Upper lobe of left lung (tissue), 6 donors: ENCODE data around the gene ADARB1. TPM values are rescaled to one million over a fixed set of nuclear protein-coding genes. Genes with fewer than 3 reads are reported as not detected.

Experiments used
- ATAC-seq, 2 donors: fragments of 200-7000 bp; cut with Tn5 transposase; one replicate each; pipeline ENCODE4 v1.9.1; 2022; ENCODE audit warnings: mild to moderate bottlenecking in 2 of 2, moderate library complexity in 2 of 2; ENCODE audit not compliant: low FRiP score in 2 of 2
- DNase-seq, 2 donors: peaks; one replicate each; pipeline ENCODE4 v3.0.0-alpha.2; 2019 to 2020
- H3K27ac ChIP-seq, 4 donors: fragments of 200-600 bp; sonication (generic); one replicate each; pipeline ENCODE4 v1.5.1; 2016 to 2019
- H3K27me3 ChIP-seq, 4 donors: fragments of 200-600 bp; sonication (generic); one replicate each; pipeline ENCODE4 v1.5.1; 2017 to 2019
- H3K36me3 ChIP-seq, 4 donors: fragments of 200-600 bp; sonication (generic); one replicate each; pipeline ENCODE4 v1.5.1; 2016 to 2019
- H3K4me1 ChIP-seq, 4 donors: fragments of 200-600 bp; sonication (generic); one replicate each; pipeline ENCODE4 v1.5.1; 2018 to 2019
- H3K4me3 ChIP-seq, 4 donors: fragments of 200-600 bp; sonication (generic); one replicate each; pipeline ENCODE4 v1.5.1; 2017 to 2019; ENCODE audit warnings: mild to moderate bottlenecking in 2 of 4, moderate library complexity in 1 of 4
- H3K9me3 ChIP-seq, 4 donors: fragments of 200-600 bp; sonication (generic); one replicate each; pipeline ENCODE4 v1.5.1; 2018 to 2019
- EP300 ChIP-seq, 4 donors: sonication (generic); formaldehyde crosslinking; IDR thresholded peaks; one replicate each; pipeline ENCODE4 v1.5.1; 2017; ENCODE audit warnings: antibody characterized with exemption in 4 of 4, control low read depth in 2 of 4
- POLR2A ChIP-seq, 4 donors: fragments of 450-650 bp; IDR thresholded peaks; one replicate each; pipeline ENCODE4 v1.5.1; 2016 to 2017; ENCODE audit warnings: antibody characterized with exemption in 4 of 4, mild to moderate bottlenecking in 2 of 4
- POLR2AphosphoS5 ChIP-seq, 2 donors: sonication (generic); formaldehyde crosslinking; IDR thresholded peaks; one replicate each; pipeline ENCODE4 v1.5.1; 2017; ENCODE audit warnings: antibody characterized with exemption in 2 of 2
- WGBS, 2 donors: methylation state at CpG; one replicate each; pipeline ENCODE4 v1.1.5; 2017 to 2018; 5-methylcytosine and 5-hydroxymethylcytosine counted together
- total RNA-seq, 6 donors: library from RNA; depleted of rRNA in 4 of 6; stranded (reverse); fragments of >200 nt in 4 of 6; gene quantifications; one replicate each; pipeline versions ENCODE4 v1.1.0 to v1.2.1, GENCODE V29; 2016 to 2021
- TF ChIP-seq, protein P1 (sequence below), 6 experiments: fragments of 450-650 bp in 4 of 6; fragments of 200-600 bp in 2 of 6; sonication (generic) in 2 of 6; IDR thresholded peaks; one replicate each; pipeline ENCODE4 v1.5.1; 2016 to 2019; ENCODE audit warnings: antibody characterized with exemption in 6 of 6
- donor health status: DM: no; HTN: no; CAD: no; lungs with moderate emphysema.
- donor health status: DM: no; HTN: yes; CAD: no; lungs with severe emphysema.

Gene ADARB1, protein sequence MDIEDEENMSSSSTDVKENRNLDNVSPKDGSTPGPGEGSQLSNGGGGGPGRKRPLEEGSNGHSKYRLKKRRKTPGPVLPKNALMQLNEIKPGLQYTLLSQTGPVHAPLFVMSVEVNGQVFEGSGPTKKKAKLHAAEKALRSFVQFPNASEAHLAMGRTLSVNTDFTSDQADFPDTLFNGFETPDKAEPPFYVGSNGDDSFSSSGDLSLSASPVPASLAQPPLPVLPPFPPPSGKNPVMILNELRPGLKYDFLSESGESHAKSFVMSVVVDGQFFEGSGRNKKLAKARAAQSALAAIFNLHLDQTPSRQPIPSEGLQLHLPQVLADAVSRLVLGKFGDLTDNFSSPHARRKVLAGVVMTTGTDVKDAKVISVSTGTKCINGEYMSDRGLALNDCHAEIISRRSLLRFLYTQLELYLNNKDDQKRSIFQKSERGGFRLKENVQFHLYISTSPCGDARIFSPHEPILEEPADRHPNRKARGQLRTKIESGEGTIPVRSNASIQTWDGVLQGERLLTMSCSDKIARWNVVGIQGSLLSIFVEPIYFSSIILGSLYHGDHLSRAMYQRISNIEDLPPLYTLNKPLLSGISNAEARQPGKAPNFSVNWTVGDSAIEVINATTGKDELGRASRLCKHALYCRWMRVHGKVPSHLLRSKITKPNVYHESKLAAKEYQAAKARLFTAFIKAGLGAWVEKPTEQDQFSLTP
- 10 to 100 TPM; 26.5 to 94.3 (median 42.4) TPM for total RNA-seq

DNA sequence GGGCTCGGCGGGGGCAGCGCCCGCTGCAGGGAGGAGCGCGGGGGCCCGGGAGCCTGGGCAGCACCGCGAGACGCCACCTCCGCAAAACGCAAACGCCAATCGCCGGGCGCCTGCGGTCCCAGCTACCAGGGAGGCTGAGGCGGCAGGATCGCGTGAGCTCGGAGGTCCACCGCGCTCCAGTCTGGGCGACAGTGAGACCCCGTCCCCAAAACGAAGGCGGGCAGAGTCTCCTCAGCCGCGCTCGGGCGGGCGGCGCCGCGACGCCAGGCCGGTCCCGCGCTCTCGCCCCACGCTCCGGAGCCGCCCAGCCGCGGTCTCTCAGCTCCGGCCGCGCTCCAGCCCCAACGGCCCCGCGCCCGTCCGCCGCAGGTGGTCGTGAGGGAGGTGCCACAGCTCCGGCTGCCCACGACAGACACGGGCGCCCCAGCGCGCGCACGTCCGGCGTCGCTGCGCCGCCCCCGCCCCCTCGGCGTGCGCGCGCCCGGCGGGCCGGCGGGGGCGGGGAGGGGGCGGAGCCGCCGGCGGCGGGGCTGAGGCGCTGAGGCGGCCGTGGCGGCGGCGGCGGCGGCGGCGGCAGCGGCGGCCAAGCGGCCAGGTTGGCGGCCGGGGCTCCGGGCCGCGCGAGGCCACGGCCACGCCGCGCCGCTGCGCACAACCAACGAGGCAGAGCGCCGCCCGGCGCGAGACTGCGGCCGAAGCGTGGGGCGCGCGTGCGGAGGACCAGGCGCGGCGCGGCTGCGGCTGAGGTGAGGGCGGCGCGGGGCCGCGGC is at the start of gene ADARB1:
Gene ADARB1, plus strand, starts transcription at position 533 of the 770 bp plus-strand sequence. CDS start 97,077 bp downstream, outside the sequence.
- DNase-seq (peak; percentile 50 to 94), ATAC-seq (peak; percentile 54 to 90)
- H3K27me3 ChIP-seq = no peaks in the 10 kb centered on the region
- TF ChIP-seq POLR2AphosphoS5 (IDR thresholded peaks at IDR 0.05) (peak in 1 of 2 donors; percentile 66), POLR2A (IDR thresholded peaks at IDR 0.05) (peak in 2 of 4 donors; percentile 47 to 83), EP300 (IDR thresholded peaks at IDR 0.05) (no peak)
- TF ChIP-seq, protein P1, sequence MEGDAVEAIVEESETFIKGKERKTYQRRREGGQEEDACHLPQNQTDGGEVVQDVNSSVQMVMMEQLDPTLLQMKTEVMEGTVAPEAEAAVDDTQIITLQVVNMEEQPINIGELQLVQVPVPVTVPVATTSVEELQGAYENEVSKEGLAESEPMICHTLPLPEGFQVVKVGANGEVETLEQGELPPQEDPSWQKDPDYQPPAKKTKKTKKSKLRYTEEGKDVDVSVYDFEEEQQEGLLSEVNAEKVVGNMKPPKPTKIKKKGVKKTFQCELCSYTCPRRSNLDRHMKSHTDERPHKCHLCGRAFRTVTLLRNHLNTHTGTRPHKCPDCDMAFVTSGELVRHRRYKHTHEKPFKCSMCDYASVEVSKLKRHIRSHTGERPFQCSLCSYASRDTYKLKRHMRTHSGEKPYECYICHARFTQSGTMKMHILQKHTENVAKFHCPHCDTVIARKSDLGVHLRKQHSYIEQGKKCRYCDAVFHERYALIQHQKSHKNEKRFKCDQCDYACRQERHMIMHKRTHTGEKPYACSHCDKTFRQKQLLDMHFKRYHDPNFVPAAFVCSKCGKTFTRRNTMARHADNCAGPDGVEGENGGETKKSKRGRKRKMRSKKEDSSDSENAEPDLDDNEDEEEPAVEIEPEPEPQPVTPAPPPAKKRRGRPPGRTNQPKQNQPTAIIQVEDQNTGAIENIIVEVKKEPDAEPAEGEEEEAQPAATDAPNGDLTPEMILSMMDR (IDR thresholded peaks at IDR 0.05) = peak in 1 of 6 experiments; percentile 12
- H3K4me3 ChIP-seq = peak within 1 kb of the TSS; percentile 91 to 99 (median 94)
- H3K4me1 ChIP-seq = peaks cover 8 to 42% (median 28%) of the 10 kb centered on the region in 4 donors
- H3K36me3 ChIP-seq = no peaks in the 10 kb centered on the region
- H3K27ac ChIP-seq = peak within 1 kb of the TSS; percentile 82 to 93 (median 92)
- H3K9me3 ChIP-seq = no peaks in the 10 kb centered on the region
- WGBS, 2 donors = 0% methylated on average over 19 of the region's 132 CpGs; no CpG with 5 or more reads in 1 of the 2 donors

DNA sequence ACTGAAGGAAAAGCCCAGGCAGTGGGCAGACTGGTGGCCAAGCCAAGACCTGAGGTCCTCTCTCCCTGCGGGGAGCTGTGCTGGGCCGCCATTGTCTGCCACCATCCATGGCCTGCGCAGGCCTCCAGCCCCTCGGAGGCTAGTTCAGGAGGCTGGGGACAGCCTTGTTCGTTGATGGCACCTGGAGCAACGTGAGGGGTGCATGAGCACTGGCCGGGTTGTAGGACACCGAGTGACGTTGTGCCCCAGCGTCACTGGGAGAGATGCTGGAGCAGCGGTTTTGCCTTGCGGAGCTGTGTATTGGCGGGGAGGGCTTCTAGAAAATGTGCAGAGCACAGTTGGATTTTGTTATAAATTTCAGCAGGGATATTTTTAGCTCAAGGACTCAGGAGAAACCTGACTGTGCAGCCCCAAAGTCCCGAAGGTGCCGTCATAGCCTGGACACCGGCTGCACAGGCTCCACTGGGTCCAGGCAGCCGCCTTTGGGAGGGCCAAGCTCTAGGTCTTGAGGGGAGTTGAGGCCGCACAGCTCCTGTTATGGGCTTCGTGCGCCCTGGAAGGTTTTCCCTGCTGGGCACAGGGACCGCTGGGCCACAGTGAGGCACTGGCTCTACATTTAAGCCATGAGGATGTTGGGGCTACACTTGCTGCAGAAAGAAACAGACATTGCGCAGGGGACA is 48.2 kb upstream of the ADARB1 start:
- no peak for DNase-seq
- Histone ChIP-seq H3K4me1 (peaks cover 4 to 10% (median 6%) of the 10 kb centered on the region in 4 donors), H3K4me3 (no peak overlapping the region), H3K27me3 (no peaks in the 10 kb centered on the region), H3K36me3 (no peaks in the 10 kb centered on the region), H3K9me3 (no peaks in the 10 kb centered on the region), H3K27ac (no peak overlapping the region)
- 95% methylated on average over 8 to 22 of the region's 22 CpGs for WGBS, 2 donors
- no peak for ATAC-seq
- TF ChIP-seq, protein P1 (IDR thresholded peaks at IDR 0.05) = no peak
- no peak for TF ChIP-seq POLR2A (IDR thresholded peaks at IDR 0.05)
- TF ChIP-seq EP300 (IDR thresholded peaks at IDR 0.05) = no peak
- no peak for TF ChIP-seq POLR2AphosphoS5 (IDR thresholded peaks at IDR 0.05)

DNA sequence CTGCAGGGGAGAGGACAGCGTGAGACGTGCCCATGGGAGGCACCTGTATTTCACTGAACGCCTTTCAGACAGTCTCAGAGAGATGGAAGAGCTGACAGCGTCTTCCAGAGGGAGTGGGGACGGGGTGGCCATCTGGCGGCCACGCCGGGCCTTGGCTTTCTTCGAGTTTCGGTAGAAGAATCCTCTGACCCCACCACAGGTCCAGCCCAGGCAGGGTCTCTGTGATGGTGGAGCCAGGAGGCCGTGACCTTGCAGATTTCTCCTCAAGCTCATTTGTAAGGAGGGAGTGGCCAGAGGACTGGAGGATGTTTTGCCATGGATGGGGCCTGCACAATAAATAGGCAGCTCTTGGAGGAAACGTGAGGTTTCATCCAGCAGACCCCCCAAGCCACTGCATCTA is 47.6 kb upstream of the ADARB1 start:
- H3K27ac ChIP-seq = no peak overlapping the region
- no peak for TF ChIP-seq POLR2AphosphoS5 (IDR thresholded peaks at IDR 0.05)
- no peak for TF ChIP-seq EP300 (IDR thresholded peaks at IDR 0.05)
- TF ChIP-seq, protein P1 (IDR thresholded peaks at IDR 0.05) = no peak
- TF ChIP-seq POLR2A (IDR thresholded peaks at IDR 0.05) = no peak
- H3K27me3 ChIP-seq = no peaks in the 10 kb centered on the region
- H3K36me3 ChIP-seq = no peaks in the 10 kb centered on the region
- ATAC-seq (no peak), DNase-seq (no peak)
- H3K4me3 ChIP-seq = no peak overlapping the region
- no peaks in the 10 kb centered on the region for H3K9me3 ChIP-seq
- H3K4me1 ChIP-seq = peaks cover 9 to 15% (median 12%) of the 10 kb centered on the region in 4 donors
- WGBS, 2 donors = 96 to 100% methylated on average over 9 to 11 of the region's 12 CpGs
